ENCODE measurements around the gene DHRS2. TPM values are rescaled to one million over a fixed set of nuclear protein-coding genes. Genes with fewer than 3 reads are reported as not detected.
"Not testable (repeated sequence)": the region's sequence is repeated elsewhere in the genome, so short reads cannot be mapped to it uniquely, and the experiment has no call there.

The DHRS2 gene
- total RNA-seq, 4 donors from 2014 or later, result not detected

GRCh38 chr14:23604675-23605170, 31.4 kb upstream of the DHRS2 start:
- in situ Hi-C loops (cut with MboI; ENCODE audit: low pct_ligation_motif_present in 1 of 4, low pct_unique_long_range_greater_than_20kb in 1 of 4, low sequenced_read_pairs in 3 of 4) (no loop called here), intact Hi-C loops (cut with DNase I; ENCODE audit: low total_unique reads) (no loop called here)
- Histone ChIP-seq H3K36me3 (no peaks in the 10 kb centered on the region), H3K27me3 (no peaks in the 10 kb centered on the region), H3K9me3 (no peaks in the 10 kb centered on the region), H3K27ac (no peak overlapping the region), H3K4me3 (no peak overlapping the region), H3K4me1 (peaks cover 0 to 11% (median 5%) of the 10 kb centered on the region in 4 donors)
- TF ChIP-seq, protein P1, sequence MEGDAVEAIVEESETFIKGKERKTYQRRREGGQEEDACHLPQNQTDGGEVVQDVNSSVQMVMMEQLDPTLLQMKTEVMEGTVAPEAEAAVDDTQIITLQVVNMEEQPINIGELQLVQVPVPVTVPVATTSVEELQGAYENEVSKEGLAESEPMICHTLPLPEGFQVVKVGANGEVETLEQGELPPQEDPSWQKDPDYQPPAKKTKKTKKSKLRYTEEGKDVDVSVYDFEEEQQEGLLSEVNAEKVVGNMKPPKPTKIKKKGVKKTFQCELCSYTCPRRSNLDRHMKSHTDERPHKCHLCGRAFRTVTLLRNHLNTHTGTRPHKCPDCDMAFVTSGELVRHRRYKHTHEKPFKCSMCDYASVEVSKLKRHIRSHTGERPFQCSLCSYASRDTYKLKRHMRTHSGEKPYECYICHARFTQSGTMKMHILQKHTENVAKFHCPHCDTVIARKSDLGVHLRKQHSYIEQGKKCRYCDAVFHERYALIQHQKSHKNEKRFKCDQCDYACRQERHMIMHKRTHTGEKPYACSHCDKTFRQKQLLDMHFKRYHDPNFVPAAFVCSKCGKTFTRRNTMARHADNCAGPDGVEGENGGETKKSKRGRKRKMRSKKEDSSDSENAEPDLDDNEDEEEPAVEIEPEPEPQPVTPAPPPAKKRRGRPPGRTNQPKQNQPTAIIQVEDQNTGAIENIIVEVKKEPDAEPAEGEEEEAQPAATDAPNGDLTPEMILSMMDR (IDR thresholded peaks at IDR 0.05), result no peak
- TF ChIP-seq POLR2AphosphoS5 (IDR thresholded peaks at IDR 0.05) (no peak), EP300 (IDR thresholded peaks at IDR 0.05; ENCODE audit: low read depth) (no peak), POLR2A (IDR thresholded peaks at IDR 0.05) (no peak)
- no peak for DNase-seq
- 88% methylated on average over 1 to 3 of the region's 3 CpGs for WGBS, 2 donors (ENCODE audit: low coverage in 1 of 2)

DNA sequence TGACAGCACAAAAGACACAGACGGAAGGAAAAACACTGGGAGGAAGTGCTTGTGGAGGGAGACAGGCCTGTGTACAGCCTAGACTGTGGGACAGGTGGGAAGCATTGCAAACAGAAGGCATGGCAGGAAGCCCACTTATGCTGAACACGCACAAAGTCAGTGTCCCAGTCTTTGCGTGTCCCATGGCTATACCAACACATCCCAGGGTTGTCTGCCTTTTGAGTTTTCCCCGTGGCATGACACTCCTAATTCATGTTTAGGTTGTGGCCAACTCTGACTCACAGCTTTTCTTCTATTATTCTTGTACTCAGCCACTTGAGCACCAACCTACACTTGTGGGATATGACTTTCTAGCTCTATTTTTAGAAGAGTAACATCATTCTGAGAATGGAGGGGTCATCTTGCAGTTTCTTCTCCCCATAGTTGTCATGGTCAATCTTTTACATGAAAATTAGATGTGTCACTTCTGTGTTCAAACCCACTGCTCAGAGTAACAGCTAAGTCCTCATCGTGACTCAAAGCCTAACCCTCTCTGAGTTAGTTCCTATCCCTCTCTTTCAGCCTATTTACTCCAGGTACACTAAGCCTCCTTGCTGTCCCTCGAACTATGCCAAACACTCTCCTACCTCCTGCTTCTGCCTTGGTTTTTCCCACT, 30.1 kb upstream of the DHRS2 start:
- intact Hi-C loops (cut with DNase I; ENCODE audit: low total_unique reads), result no loop called here
- Histone ChIP-seq H3K4me1 (peaks cover 0 to 24% (median 17%) of the 10 kb centered on the region in 4 donors), H3K4me3 (no peak overlapping the region), H3K36me3 (no peaks in the 10 kb centered on the region), H3K27ac (no peak overlapping the region), H3K27me3 (no peaks in the 10 kb centered on the region), H3K9me3 (no peaks in the 10 kb centered on the region)
- in situ Hi-C loops (cut with MboI; ENCODE audit: low pct_ligation_motif_present in 1 of 4, low pct_unique_long_range_greater_than_20kb in 1 of 4, low sequenced_read_pairs in 3 of 4), result no loop called here
- WGBS, 2 donors (ENCODE audit: low coverage in 1 of 2), result 50 to 67% methylated on average over 2 to 6 of the region's 6 CpGs
- no peak for DNase-seq
- TF ChIP-seq, protein P1 (IDR thresholded peaks at IDR 0.05), result no peak
- TF ChIP-seq EP300 (IDR thresholded peaks at IDR 0.05; ENCODE audit: low read depth), result no peak
- no peak for TF ChIP-seq POLR2A (IDR thresholded peaks at IDR 0.05)

GRCh38 chr14:23608454-23608853, 27.7 kb upstream of the DHRS2 start:
- H3K27me3 ChIP-seq, result no peaks in the 10 kb centered on the region
- no peak overlapping the region for H3K27ac ChIP-seq
- H3K36me3 ChIP-seq, result no peaks in the 10 kb centered on the region
- WGBS, 2 donors (ENCODE audit: low coverage in 1 of 2), result 48% methylated on average over 1 of the region's 1 CpG; no CpG with 5 or more reads in 1 of the 2 donors
- TF ChIP-seq EP300 (IDR thresholded peaks at IDR 0.05; ENCODE audit: low read depth) (no peak), POLR2AphosphoS5 (IDR thresholded peaks at IDR 0.05) (no peak), POLR2A (IDR thresholded peaks at IDR 0.05) (no peak)
- TF ChIP-seq, protein P1 (IDR thresholded peaks at IDR 0.05), result no peak
- no peak overlapping the region for H3K4me3 ChIP-seq
- DNase-seq, result no peak
- no peaks in the 10 kb centered on the region for H3K9me3 ChIP-seq
- H3K4me1 ChIP-seq, result peaks cover 0 to 44% (median 34%) of the 10 kb centered on the region in 4 donors
- intact Hi-C loops (cut with DNase I; ENCODE audit: low total_unique reads), result no loop called here
- in situ Hi-C loops (cut with MboI; ENCODE audit: low pct_ligation_motif_present in 1 of 4, low pct_unique_long_range_greater_than_20kb in 1 of 4, low sequenced_read_pairs in 3 of 4), result no loop called here

DNA sequence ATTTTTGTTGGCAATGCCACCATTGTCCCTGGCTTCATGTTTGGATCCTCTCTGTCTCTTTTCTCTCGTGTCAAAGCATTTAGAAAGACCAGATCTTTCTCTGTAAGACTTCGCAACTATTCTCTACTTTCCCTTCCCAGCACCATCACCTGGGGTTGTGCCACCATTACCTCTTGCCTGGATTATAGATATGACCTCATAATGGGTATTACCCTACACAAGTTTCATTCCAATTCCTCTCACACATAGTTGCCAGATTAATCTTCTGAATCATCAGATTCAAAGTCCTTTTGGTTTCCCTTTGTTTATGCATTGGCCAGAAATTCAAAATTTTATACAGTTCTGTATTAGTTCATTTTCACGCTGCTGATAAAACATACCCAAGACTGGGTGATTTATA, 27.2 kb upstream of the DHRS2 start:
- Histone ChIP-seq H3K36me3 (no peaks in the 10 kb centered on the region), H3K27ac (peak overlapping the region in 3 of 4 donors; percentile 65 to 76 (median 71)), H3K27me3 (no peaks in the 10 kb centered on the region), H3K4me3 (no peak overlapping the region), H3K9me3 (no peaks in the 10 kb centered on the region), H3K4me1 (peaks cover 0 to 50% (median 37%) of the 10 kb centered on the region in 4 donors)
- DNase-seq, result no peak
- 85 to 89% methylated on average over 3 of the region's 3 CpGs for WGBS, 2 donors (ENCODE audit: low coverage in 1 of 2)
- in situ Hi-C loops (cut with MboI; ENCODE audit: low pct_ligation_motif_present in 1 of 4, low pct_unique_long_range_greater_than_20kb in 1 of 4, low sequenced_read_pairs in 3 of 4), result no loop called here
- intact Hi-C loops (cut with DNase I; ENCODE audit: low total_unique reads), result no loop called here
- TF ChIP-seq, protein P1 (IDR thresholded peaks at IDR 0.05), result no peak
- no peak for TF ChIP-seq POLR2A (IDR thresholded peaks at IDR 0.05)
- no peak for TF ChIP-seq POLR2AphosphoS5 (IDR thresholded peaks at IDR 0.05)
- no peak for TF ChIP-seq EP300 (IDR thresholded peaks at IDR 0.05; ENCODE audit: low read depth)

- in situ Hi-C loops (cut with MboI; ENCODE audit: low pct_ligation_motif_present in 1 of 4, low pct_unique_long_range_greater_than_20kb in 1 of 4, low sequenced_read_pairs in 3 of 4); H3K4me3 ChIP-seq; H3K36me3 ChIP-seq; intact Hi-C loops (cut with DNase I; ENCODE audit: low total_unique reads); H3K9me3 ChIP-seq; H3K27me3 ChIP-seq: not testable (repeated sequence)
- WGBS, 2 donors (ENCODE audit: low coverage in 1 of 2), result 42 to 56% methylated on average over 2 to 7 of the region's 7 CpGs
- peak; percentile 70 for DNase-seq
- Histone ChIP-seq H3K27ac (peak overlapping the region; percentile 14 to 76 (median 68)), H3K4me1 (peaks cover 0 to 55% (median 40%) of the 10 kb centered on the region in 4 donors)
Measured at GRCh38 chr14:23609411-23610089, 26.6 kb upstream of the DHRS2 start.
